ENCODE data around the gene PXYLP1. TPM values are rescaled to one million over a fixed set of nuclear protein-coding genes. Genes with fewer than 3 reads are reported as not detected.

The PXYLP1 gene
- total and polyA plus RNA-seq, 2 of the 8 experiments (the other 6 are each of a cell fraction or from before 2014, with no cell fraction given): 19.4 to 20.6 TPM

DNA sequence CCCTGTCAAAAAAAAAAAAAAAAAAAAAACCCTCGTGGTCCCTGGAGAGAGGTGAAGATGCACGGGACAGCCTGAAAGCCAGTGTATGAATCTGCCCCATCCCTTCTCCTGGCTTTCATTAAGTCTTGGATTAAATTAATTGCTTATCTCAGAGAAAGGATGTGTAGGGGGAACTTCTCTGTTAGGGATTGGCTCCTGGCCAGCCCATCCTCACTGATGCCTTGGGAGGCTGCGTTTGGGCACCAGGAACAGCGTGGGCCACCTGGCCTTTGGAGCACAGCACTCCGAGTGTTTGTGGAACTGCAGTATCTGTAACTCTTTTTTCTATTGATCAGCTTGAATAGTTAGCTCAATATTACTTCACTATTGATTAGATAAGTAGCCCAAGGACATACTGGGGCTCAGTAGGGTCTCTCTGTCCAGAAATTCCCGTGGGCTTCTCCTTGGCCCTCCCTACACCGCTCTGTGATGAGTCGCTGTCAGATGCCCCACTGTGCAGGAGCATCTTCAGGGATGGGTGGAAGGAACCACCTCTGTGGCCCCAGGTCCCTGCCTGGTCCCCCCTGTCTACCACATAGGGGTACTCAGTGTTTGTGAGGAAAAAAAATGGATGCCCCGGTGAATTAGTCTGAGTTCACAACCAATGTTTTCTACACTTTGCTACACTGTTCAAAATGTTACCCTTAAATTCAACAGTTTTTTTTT lies 2.0 kb downstream of the PXYLP1 start:
- CTCF ChIA-PET (ENCODE audit: partially characterized antibody): interaction anchor here (1.1 to 9.6 kb wide), 9 partner anchors 9 to 75 kb away, joined by 4 to 80 read pairs (median 15); no protein-coding TSS in a partner anchor

More for the DNA sequence above, 2.0 kb downstream of the PXYLP1 start:
- no peak overlapping the region for H3K27ac ChIP-seq (ENCODE audit: low read depth, low read length)
- no peak overlapping the region for H2AK5ac ChIP-seq (ENCODE audit: low read depth, low read length)
- no peak overlapping the region for H3K14ac ChIP-seq (ENCODE audit: insufficient read length)
- H3K79me2 ChIP-seq (ENCODE audit: control insufficient read depth in 1 of 2, insufficient read depth in 2 of 2, low read length in 2 of 2): no peaks in the 10 kb centered on the region
- no peak overlapping the region for H4K8ac ChIP-seq (ENCODE audit: extremely low read depth, insufficient read depth, low read length)
- no peak overlapping the region for H2BK12ac ChIP-seq (ENCODE audit: low read depth, low read length)
- H2BK15ac ChIP-seq (ENCODE audit: low read length): no peak overlapping the region
- H3K9me3 ChIP-seq (ENCODE audit: insufficient read depth in 2 of 2, low read depth in 1 of 2, low read length in 1 of 2): no peaks in the 10 kb centered on the region
- peaks cover 8% of the 10 kb centered on the region for H3K23me2 ChIP-seq (ENCODE audit: low read depth, low read length)
- H3K36me3 ChIP-seq (ENCODE audit: control insufficient read depth in 2 of 4, insufficient read depth in 4 of 4, low read length in 3 of 4): peaks cover 0 to 13% (median 3%) of the 10 kb centered on the region in 4 experiments; a peak in 2 of 8 replicates
- peaks cover 7 to 13% (median 12%) of the 10 kb centered on the region in 4 experiments for H3K4me1 ChIP-seq (replicated peaks in 1 of 4; ENCODE audit: control insufficient read depth in 3 of 4, insufficient read depth in 4 of 4, low read length in 3 of 4)
- H3K18ac ChIP-seq (ENCODE audit: extremely low read depth, low read length): no peak overlapping the region
- no peak overlapping the region for H4K91ac ChIP-seq (replicated peaks; ENCODE audit: insufficient read length, low read length)
- H3K79me1 ChIP-seq (ENCODE audit: low read depth, low read length): no peaks in the 10 kb centered on the region; the same call in 1 of the 2 replicates
- no peak overlapping the region for H3K9ac ChIP-seq (replicated peaks in 1 of 4; ENCODE audit: extremely low read depth in 1 of 4, low read depth in 3 of 4, low read length in 3 of 4)
- H3K27me3 ChIP-seq (replicated peaks in 1 of 4; ENCODE audit: control insufficient read depth in 3 of 4, extremely low read depth in 1 of 4, insufficient read depth in 3 of 4, low read length in 3 of 4): peaks cover 0 to 21% (median 15%) of the 10 kb centered on the region in 4 experiments; a peak in 4 of 7 replicates
- no peak overlapping the region for H2BK20ac ChIP-seq (ENCODE audit: low read length)
- POLR2A ChIA-PET (ENCODE audit: partially characterized antibody): no interaction called here
- no peak overlapping the region for H2BK120ac ChIP-seq (replicated peaks; ENCODE audit: low read depth, low read length)
- no peak overlapping the region for H3K4ac ChIP-seq (replicated peaks; ENCODE audit: insufficient read length, low read depth, low read length)
- WGBS, 2 experiments (ENCODE audit: extremely low coverage in 1 of 2, insufficient coverage in 1 of 2, insufficient read length in 1 of 2, insufficient replicate concordance in 2 of 2, low coverage in 1 of 2, low lambda C conversion rate in 2 of 2, missing lambda C conversion rate in 1 of 2): 87% methylated on average over 9 of the region's 9 CpGs; no CpG with 5 or more reads in 1 of the 2 experiments
- no peak overlapping the region for H3K4me3 ChIP-seq (ENCODE audit: extremely low read depth in 1 of 4, insufficient read depth in 2 of 4, low read depth in 3 of 4, low read length in 4 of 4)
- H3K4me2 ChIP-seq (ENCODE audit: insufficient read depth in 1 of 2, low read depth in 2 of 2, low read length in 2 of 2): peak overlapping the region in 1 of 2 experiments; percentile 97; a peak in 1 of 4 replicates
- no peaks in the 10 kb centered on the region for H4K20me1 ChIP-seq (replicated peaks in 1 of 2; ENCODE audit: control insufficient read depth in 1 of 2, insufficient read depth in 2 of 2, low read length in 2 of 2)
- DNase-seq (ENCODE audit: low read depth in 1 of 2, low spot score in 2 of 2): no peak
- no peak overlapping the region for H2AFZ ChIP-seq (ENCODE audit: low read length)
- no peak overlapping the region for H4K5ac ChIP-seq (ENCODE audit: insufficient read length, low read depth, low read length)
- no peak overlapping the region for H2BK5ac ChIP-seq (ENCODE audit: low read depth, low read length)
- FAIRE-seq: no peak
- H3K56ac ChIP-seq (replicated peaks; ENCODE audit: insufficient read length, low read depth, low read length): no peak overlapping the region
- H3K23ac ChIP-seq (ENCODE audit: insufficient read length): no peak overlapping the region
